ENCODE results near the gene SLC25A27. TPM values are rescaled to one million over a fixed set of nuclear protein-coding genes. Genes with fewer than 3 reads are reported as not detected.

Gene SLC25A27, protein sequence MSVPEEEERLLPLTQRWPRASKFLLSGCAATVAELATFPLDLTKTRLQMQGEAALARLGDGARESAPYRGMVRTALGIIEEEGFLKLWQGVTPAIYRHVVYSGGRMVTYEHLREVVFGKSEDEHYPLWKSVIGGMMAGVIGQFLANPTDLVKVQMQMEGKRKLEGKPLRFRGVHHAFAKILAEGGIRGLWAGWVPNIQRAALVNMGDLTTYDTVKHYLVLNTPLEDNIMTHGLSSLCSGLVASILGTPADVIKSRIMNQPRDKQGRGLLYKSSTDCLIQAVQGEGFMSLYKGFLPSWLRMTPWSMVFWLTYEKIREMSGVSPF
- 1.3 and 2.5 TPM in 2 replicates for total RNA-seq

DNA sequence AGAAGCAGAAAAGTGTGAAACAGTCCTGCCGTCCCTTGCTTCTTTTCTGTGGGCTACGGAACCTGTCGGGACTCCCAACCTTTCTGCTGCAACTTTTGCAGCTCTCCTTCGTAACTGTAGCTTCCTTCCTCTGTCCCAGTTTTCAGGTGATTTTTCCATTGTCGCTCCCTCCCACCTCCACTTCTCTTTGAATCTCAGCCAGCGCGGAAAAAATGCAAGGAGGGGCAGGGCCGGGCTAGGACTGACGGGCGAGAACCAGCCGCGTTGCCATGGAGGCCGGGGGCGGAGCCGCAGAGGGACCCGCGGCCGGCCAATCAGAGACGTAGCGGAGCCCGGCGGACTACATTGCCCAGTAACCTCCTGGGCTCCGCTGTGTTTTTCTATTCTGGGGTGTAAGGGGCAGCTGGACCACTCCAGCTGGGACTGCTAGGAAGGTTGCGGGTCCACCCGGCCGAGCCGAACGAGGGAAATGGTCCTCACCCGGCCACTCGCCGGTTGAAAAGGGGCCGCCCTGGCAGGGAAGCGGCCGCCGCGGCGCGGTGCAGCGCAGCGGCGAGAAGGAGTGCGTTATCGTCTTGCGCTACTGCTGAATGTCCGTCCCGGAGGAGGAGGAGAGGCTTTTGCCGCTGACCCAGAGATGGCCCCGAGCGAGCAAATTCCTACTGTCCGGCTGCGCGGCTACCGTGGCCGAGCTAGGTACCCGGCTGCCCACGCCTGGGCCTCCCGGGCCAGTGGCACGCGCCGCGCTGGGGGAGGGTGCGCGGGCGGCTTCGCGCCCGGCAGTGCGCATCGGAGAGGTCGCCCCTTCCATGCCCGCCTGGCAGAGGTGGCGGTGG lies at the start of gene SLC25A27, which contains the start of gene CYP39A1:
SLC25A27 (plus strand) TSS at position 373 of the 836 bp plus-strand sequence; CDS start at position 591, 218 bp downstream.
CYP39A1 (minus strand) TSS at position 216 of the 836 bp plus-strand sequence. CDS start 236 bp downstream, outside the sequence.

DNA sequence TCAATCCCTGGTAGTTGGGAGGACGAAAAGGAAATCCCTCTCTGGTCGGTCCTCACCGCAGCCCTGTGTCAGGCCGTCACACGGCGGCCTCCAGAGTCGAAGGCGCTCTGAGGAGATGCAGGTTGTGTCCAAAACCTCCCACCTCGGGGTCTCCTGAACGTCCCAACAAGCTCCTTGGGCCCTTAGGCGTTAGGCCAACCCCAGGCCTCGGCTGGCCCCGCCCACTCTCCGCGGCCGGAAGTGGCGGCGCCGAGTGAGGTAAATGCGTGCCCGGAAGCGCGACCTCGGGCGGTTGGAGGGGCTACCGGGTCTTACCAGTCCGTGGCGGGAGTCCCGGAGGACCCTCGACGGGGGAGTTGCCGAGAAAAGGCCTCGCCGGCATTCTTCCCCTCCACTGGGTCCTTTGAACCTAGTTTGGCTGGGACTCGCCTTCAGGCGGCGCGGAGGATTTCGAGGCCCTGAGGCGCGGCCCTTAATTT lies 34.9 kb downstream of the SLC25A27 start, which contains the start of gene TDRD6:
TDRD6 (plus strand) TSS at position 267 of the 479 bp plus-strand sequence. CDS start 244 bp downstream, outside the sequence.

Other genes with a start within 250 kb of the SLC25A27 start
- 0.65 and 0.89 TPM in 2 replicates for gene RCAN2, start 161.5 kb upstream of the SLC25A27 start, total RNA-seq
- 0.16 and 0.51 TPM in 2 replicates for gene CYP39A1, start 157 bp upstream of the SLC25A27 start, total RNA-seq
- gene TDRD6, start 34.9 kb downstream of the SLC25A27 start, total RNA-seq, result not detected in 2 replicates
- gene PLA2G7, start 82.4 kb downstream of the SLC25A27 start, total RNA-seq, result not detected in 2 replicates
- not detected in 2 replicates for gene ANKRD66, start 94.0 kb downstream of the SLC25A27 start, total RNA-seq
- gene MEP1A, start 140.4 kb downstream of the SLC25A27 start, total RNA-seq, result not detected in 2 replicates